Measurements from ENCODE around the gene CETP.

DNA sequence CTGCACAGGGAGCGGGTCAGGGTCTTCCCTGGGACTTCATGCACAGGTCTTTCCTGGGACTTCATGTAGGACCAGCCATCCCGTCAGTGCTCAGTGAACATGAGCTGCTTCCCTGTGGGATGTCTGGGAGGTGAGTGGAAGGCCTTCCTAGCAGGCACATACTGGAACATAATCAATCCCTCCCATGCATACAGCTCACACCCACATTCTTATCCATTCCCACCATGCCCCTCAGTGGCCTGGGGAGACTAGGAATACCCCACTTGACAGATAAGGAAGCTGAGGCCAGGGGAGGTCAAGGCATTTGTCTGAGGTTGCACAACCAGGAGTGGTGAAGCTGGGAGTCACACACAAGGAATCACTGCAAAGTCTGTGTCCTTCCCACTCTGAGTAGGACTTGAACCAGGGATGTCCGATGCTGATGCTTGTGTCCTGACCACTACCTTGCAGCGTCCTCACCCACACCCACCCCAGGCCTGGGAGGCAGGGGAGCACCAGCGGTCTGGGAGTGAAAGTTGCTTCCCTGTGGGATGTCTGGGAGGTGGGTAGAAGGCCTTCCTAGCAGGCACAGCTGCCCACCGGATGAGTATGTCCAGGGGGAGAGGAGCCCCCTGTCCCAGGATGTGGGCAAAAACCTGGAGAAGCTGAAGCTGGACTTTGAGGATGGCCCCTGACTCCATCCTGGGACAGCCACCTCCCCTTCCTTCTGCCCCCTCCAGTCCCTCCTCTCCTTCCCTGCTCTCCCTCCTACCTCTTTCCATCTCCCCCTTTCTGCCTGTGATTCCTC is 26.6 kb downstream of the CETP start:
- TF ChIP-seq, protein P1, sequence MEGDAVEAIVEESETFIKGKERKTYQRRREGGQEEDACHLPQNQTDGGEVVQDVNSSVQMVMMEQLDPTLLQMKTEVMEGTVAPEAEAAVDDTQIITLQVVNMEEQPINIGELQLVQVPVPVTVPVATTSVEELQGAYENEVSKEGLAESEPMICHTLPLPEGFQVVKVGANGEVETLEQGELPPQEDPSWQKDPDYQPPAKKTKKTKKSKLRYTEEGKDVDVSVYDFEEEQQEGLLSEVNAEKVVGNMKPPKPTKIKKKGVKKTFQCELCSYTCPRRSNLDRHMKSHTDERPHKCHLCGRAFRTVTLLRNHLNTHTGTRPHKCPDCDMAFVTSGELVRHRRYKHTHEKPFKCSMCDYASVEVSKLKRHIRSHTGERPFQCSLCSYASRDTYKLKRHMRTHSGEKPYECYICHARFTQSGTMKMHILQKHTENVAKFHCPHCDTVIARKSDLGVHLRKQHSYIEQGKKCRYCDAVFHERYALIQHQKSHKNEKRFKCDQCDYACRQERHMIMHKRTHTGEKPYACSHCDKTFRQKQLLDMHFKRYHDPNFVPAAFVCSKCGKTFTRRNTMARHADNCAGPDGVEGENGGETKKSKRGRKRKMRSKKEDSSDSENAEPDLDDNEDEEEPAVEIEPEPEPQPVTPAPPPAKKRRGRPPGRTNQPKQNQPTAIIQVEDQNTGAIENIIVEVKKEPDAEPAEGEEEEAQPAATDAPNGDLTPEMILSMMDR (IDR thresholded peaks at IDR 0.05 in 4 of 5, conservative IDR thresholded peaks at IDR 0.05 in 1 of 5) = no peak
- no peak for TF ChIP-seq POLR2A (IDR thresholded peaks at IDR 0.05)
